NCI-H748 treated with DMSO at 0.1 percent for 48 hours (cell line): Measurements from ENCODE around the gene NQO2.
A peak's percentile ranks its signal among the peaks of the same experiment; 100 is the strongest.

Source experiments
- DNase-seq: peaks from one replicate; lab custom pipeline; 2025; lab: John Stamatoyannopoulos, UW

NQO2 gene, protein sequence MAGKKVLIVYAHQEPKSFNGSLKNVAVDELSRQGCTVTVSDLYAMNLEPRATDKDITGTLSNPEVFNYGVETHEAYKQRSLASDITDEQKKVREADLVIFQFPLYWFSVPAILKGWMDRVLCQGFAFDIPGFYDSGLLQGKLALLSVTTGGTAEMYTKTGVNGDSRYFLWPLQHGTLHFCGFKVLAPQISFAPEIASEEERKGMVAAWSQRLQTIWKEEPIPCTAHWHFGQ

DNA sequence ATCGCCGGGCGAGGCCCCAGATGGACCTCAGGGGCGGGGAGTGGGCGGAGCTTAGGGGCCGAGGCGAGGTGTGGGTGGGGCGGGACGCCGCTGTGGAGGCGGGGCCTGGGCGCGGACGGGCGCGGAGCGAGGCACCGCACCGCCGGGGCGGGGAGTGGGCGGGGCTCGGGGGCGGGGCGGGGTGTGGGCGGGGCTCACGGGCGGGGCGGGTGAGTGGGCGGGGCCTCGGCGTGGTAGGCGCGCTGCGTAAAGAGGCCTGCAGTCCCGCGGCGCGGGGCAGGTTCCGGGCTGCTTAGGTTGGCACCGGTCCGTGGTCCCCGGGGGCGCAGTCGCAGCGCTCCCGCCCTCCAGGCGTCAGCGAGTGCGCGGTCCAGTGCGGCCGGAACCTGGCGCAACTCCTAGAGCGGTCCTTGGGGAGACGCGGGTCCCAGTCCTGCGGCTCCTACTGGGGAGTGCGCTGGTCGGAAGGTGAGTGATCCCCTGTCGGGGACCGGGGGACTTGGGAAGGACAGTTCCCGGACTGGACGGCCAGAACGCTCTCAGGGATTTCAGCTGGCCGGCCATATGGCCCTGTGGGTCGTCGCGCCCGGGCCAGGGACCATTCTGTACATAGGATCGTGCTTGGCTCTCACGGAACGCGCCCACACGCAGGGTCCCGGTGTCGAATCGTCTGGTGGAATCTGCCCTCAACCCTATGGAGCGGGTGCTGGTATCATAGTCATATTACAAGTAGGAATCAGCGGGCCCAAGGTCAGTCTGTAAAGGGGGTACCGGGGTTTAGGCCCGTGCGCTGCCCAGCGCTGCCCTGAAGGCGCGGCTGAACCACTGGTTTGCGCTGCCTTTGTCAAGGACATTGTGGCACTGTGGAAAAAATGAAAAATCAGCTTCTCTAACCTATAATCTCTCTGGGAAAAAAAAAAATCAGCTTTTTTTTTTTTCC is at the start of gene NQO2:
Gene NQO2 (plus strand): TSS at position 277 of the 940 bp plus-strand sequence. CDS start 6,659 bp downstream, outside the sequence.
- peak; percentile 77 for DNase-seq

DNA sequence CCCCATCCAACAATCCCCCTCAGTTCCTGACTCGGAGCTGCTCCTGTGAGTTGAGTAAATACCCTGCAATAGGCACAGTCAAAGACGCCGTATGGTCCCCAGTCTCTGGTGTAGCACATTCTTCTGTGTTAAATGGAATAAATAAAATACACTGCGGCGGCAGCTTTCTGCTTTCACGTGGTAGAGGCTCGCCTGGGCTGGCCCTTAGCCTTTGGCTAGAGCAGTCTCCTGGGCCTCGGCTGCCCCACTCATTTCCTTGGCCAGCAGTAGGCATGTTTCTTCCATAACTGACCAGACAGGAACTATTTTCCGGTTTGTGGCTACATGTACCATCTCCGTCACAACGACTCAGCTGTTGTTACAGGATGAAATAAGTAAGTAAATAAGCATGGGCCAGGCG is 49.0 kb upstream of the NQO2 start:
- no peak for DNase-seq

DNA sequence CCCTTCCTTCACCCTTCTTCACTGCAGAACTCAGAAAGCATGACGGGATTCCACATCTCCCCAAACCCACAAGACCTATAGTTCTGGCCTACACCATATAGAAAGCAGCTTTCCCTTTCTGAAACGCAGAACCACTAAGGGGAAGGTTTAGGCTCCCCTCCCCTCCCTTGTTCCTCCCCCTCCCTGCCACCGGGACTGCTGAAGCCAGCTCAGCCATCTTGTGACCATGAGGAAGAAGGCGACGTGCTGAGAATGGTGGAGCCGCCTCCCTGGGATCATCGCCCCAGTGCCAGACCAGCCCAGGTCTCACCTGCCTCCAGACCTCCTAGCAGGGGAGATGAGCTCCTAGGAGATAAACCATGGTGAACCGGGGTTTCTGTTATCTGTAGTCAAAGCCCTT is 48.0 kb upstream of the NQO2 start:
- DNase-seq, result no peak

DNA sequence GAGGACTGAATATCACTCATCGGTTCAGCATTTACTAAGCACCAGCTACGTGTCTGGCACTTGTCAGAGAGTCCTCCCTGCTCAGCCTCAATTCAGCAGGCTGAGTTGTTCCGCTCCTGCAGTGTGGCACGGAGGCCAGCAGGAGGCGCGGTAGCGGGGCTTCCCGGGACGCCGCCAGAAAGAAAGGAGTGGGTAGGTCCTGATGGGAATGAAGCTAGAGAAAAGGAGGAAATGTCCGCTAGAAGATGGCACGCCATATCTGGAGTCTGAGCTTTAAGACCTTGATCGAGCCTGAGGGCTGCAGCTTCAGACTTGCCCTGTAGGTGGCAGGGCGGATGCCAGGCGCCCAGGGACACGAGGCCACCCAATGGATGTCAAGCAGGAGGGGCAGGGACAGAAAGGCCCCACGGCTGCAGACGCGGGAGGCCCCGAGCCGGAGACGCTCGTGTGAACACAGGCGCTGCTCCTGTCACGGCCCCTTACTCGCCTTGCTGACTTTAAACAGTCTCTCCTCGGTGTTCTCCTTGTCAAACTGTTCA is 47.1 kb upstream of the NQO2 start:
- DNase-seq, result peak; percentile 69

DNA sequence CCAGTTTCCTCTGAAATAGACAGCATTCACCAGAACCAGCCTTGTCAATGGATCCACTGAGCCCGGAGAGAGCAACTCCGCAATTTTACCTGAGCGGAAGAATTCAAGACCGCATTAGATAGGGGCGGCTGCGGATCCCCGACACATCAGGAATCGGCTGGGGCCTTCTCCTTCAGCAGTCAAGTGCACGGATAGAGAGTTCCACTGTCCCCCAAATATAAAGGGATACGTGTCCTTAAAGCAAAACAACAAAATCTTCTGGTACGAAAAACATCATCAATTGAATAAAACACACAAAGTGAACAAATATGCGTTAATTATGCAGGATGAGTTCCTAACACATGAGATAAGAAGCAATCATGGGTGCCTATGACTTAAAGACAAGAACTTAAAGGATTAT is 46.6 kb upstream of the NQO2 start:
- DNase-seq, result no peak

DNA sequence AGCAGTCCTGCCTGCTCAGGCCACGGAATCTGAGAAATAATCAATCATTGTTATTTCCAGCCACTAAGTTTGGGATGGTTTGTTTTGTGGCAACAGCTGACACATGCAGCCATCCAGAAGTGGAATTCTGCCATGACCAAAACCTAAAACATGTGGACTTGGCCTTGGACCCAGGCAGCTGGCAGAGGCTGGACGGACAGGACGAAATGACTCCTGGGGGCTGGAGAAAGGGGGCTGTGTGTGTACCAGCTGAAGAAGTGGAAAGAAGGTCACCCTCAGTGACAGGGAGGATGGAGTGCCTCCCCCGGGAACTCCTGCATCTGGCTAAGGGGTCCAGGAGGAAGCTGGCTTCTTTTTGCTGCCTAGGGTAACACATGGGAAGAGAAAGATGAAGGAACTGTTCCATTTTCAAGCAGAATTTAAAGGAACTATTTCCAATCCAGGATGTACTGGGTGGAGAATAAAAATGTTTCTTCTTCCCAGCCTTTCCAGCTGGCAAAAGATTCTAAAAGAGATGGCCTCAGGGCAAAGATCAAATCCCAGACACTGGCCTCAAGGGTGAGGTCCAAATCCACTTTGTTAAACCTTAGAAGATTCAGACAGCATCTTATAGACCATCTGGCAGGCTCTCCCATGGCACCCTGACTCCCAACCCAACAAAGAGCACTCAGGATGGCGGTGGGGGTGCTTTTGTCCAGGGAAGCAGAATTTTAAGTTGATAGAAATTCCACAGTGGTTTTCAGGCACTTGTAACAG is 42.6 kb upstream of the NQO2 start:
- DNase-seq, result no peak

DNA sequence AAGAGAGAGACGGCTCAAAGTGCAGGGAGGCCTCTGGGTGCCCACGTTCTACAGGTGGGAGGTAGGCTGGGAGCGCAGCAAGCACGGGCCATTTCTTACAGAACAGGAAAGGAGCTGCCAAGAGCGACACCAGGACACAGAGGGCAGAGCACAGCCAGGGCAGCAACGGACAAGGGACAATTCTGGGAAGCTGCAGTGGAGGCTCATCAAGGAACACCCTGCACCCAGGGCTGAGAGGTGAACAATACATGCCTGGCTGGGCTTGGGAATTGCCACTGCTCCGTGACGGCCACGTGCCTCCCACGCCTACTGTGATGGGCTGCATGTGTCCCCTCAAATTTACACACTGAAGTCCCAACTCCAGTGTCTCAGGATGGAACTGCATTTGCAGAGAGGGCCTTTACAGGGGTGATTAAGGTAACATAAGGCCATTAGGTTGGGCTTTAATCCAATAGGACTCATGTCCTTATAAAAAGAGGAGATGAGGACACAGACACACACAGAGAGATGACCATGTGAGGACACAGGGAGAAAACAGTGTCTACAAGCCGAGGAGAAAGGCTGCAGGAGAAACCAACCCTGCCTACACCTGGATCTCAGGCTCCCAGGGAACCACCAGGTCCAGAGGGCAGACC is 41.9 kb upstream of the NQO2 start:
- no peak for DNase-seq

DNA sequence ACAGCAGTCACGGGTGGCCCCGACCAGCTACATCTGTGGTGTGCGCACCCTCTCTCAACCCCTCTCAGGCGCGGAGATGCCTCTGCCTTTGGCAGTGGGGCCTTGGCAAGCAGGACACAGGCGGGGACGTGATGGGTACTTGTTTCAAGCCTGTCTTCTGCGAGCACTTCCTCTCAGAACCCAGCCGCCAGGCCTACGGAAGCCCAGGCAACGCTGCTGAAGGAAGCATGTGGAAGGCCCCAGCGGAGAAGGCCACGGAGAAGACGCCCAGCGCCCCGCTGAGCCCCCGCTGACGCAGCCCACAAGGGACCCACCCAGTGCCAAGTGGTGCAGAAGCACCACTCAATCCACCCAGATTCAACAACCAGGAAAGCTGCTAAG is 41.4 kb upstream of the NQO2 start:
- no peak for DNase-seq

DNA sequence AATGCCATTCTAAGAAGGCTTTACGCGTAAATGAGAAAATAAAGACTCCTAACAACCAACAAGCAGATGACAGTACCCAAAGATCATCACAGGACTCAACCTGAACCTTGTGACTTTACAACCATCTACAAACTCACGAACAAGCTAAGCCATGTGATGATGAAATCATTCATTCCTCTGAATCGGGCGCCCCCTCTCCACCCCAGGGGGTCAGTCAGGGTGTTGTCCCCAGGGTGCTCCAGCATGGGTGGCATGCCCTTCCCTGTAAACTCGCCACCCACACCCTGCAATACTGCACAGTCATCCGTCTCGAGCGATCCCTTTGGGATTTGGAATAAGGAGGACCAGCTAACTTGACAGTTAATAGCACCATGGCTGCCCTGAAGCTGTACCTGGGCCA is 40.9 kb upstream of the NQO2 start:
- no peak for DNase-seq

DNA sequence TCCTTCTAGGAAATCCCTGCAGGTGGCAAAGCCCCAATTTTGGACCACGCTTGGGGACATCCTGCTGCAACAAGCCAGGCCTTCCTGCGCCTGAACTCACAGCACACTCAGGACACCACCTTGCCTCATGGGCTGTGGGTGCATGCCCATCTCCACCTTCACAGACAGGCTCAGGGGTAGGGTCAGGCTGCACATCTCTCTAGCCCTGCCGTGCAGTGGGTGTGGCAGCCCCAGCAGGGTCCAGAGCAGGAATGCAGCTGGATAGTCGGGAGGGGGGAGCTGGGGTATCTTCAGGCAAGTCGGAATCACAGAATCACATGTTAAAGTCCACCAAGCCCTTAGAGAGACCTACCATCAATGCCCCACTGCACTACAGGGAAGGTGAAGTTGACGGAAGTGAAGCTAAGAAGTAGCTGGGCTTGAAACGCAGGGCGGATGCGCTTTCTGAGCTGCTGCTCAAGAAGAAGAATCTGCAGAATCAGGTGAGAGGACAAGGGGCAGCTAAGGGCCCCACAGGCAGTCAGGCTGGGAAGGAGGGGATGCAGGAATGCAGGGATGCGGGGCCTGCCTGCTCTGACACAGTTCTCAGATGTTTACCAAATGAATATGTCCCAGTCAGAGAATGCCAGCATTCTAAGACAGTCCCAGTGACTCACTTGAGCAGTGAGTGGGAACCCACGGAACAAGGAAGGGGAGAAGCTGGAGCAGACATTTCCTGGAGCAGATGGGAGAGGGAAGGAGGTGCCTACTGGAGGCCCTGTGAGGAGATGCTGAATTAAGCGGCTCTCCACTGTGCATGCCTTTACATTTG is 39.6 kb upstream of the NQO2 start:
- DNase-seq, result no peak

DNA sequence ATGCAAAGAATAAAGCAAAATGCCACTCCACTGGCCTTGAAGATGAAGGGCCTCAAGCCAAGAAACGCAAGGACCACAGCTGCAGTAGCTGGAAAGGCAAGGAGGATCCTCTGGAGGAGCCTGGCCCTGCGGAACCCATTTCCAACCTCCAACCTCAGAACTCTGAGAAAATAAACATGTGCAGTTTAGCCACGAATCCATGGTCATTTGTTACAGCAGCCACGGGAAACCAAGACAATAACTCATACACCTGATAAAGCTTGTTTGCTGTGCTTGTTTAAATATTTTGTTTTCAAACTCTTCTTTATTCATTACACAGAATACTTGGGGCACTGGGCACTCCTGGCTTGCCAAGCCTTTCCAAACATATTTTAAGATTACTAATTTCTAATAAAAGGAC is 38.8 kb upstream of the NQO2 start:
- DNase-seq, result no peak

DNA sequence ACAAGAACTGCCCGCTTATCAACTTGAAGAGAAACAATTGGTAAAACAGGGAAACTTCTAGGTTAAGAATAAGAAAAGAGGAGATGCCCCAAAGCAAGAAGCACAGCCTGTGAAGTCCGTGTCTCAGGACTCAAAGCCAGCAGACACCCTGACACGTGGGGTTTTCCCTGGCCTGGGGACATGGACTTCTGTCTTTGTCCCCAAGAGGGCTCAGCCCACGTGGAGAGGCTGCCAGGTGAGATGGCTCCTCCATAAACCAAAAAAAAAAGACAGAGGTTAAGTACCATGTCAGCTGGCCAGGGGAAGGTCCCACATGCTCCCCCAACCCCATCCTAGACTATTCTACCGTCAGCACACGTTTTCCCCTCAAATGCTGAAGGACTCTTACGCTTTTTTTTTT is 38.2 kb upstream of the NQO2 start:
- no peak for DNase-seq

DNA sequence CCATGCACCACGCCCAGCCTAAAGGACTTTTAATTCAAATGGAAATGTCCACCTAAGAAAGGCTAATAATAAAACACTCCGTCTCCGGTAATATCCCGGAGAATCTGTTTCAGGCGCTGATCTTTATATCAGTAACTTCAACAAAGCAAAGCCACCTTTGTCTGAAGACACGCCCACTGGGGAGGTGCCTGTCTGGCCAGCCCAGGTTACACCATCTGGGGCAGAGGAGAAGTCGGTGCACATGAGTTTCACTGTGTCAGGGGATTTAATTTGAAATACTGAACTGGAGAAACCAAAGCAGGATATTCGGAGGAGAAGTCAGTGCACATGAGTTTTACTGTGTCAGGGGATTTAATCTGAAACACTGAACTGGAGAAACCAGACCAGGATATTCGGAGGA is 37.7 kb upstream of the NQO2 start:
- no peak for DNase-seq

DNA sequence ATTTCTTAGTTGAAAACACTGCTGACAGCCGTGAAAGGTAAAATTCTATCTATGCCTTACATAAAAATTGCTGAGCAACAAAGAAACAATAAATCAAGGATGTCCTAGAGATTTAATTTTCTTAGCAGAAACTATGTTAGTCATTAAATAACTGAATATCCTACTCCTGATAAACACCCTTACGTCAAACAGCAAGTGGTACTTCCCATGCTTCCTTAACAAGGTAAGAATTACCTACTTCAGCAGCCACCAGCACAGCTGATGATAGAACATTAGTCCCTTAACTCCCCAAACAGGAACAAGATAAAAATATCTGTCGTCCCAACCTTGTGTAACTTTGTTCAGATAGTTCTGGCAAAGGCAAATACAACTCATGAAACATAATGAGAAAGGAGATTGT is 37.1 kb upstream of the NQO2 start:
- no peak for DNase-seq

DNA sequence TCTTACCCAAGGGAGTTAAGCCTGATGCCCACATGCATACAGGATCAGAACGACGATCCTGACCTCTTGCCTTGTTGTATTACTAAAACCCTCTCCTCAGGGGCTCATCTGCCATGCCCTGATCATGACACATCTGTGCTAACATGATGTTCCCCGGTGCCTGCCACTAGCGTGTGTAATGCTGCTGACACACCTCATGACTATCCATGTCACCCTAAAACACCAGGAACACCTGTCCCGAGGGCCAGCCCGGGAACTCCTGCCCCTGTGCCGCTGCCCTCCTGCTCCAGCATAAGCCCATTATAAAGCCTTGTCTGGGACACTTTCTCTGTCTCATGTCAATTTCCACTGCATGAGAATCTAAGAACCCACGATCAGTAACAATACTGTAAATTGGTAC is 35.9 kb upstream of the NQO2 start:
- no peak for DNase-seq

DNA sequence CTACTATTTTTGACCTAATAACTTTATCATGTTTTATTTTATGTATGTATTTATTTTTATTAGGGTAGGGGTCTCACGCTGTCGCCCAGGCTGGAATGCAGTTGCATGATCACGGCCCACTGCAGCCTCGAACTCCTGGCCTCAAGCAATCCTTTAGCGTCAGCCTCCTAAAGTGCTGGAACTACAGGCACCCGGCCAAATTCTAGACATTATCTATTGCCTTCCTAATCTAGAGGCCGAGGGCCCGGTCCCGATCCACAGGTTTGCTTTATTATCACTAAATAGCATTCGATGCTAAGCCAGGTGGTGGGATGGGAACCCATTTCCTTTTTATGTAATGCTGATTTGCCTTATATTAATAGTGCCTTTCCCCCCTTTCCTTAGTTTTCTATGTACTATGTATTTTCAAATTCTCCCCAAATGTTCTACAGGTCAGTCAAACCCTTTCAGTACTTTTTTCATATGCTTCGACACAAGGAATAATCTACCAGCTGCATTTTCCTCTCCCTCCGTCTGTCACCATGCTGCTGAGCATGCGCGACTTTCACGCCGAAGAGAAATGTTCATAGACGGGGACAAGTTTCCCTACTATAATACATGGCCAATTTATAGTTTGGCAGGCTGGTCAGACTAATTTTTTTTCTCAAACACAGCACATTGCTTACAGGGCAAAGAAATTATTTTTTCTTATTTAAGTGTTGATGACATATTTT is 34.7 kb upstream of the NQO2 start:
- no peak for DNase-seq

DNA sequence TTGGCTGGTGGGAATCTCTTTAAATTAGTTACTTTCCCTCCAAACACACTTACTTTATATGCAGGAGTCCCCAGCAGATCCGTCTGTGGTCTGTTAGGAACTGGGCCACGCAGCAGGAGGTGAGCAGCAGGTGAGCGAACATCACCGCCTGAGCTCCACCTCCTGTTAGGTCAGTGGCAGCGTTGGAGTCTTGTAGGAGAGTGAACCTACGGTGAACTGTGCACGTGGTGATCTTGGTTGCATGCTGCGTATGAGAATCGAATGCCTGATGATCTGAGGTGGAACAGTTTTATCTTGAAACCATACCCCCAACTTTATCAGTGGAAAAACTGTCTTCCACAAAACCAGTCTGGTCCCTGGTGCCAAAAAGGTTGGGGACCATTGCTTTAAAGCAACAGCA is 33.3 kb upstream of the NQO2 start:
- DNase-seq, result no peak

DNA sequence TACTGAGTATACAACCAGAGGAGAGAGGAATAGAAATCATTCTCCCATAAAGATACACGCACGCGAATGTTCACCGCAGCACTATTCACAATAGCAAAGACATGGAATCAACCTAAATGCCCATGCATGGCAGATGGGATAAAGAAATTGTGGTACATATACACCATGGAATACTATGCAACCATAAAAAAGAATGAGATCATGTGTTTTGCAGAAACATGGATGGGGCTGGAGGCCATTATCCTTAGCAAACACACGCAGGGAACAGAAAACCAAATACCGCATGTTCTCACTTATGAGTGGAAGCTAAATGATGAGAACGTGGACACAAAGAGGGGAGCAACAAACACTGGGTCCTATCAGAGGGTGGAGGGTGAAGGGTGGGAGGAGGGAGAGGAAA is 31.8 kb upstream of the NQO2 start:
- DNase-seq, result no peak

DNA sequence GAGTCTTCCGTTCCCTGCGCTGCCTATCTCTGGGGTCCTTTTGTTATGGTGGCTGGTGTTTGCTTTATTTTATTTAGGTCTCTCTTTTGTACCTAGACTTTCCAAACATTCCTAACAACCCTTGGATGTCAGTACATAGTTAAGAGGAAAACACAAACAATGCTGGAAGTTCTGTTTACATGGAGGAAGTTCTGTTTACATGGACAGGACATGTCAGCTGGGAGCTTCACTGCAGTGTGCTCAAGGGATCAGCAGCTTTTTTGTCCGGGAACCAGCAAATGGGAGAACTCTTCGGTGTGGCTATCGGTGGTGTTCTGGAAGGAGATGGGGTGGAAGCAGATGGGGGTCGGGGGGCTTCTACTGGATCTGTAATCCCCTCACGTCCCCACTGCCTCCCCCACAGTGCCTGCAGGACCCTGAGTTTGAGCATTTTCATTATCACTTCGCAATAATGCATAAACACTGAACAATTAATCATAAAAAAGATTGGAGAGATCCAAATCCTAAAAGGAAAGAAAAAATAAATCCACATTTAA is 31.0 kb upstream of the NQO2 start:
- no peak for DNase-seq

DNA sequence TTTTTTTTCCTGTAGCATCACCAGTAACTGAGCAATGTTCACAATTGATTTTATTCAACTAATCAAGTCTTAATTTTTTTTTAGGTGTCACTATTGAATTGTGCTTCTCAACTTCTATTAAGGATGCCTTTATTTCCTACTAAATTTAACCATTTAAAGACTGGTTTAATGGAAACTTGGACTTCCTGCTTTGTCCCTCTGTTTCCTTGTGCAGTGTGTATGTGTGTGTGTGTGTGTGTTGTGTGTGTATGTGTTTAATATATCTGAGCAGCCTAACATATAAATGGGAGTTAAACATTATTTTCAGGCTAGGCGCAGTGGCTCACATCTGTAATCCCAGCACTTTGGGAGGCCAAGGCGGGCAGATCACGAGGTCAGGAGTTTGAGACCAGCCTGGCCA is 30.1 kb upstream of the NQO2 start:
- no peak for DNase-seq
